Measurements from ENCODE around the gene SRMS. TPM values are rescaled to one million over a fixed set of nuclear protein-coding genes. Genes with fewer than 3 reads are reported as not detected.

SRMS gene
- total and polyA plus RNA-seq, 7 donors = 0.19 to 2.4 TPM; not detected in 5

- H3K9me3 ChIP-seq = no peaks in the 10 kb centered on the region
- WGBS, 2 donors = 69 to 90% methylated on average over 14 of the region's 14 CpGs
- no peak overlapping the region for H3K4me3 ChIP-seq
- no peak for TF ChIP-seq EP300 (IDR thresholded peaks at IDR 0.05)
- TF ChIP-seq POLR2AphosphoS5 (IDR thresholded peaks at IDR 0.05) = no peak
- TF ChIP-seq POLR2A (IDR thresholded peaks at IDR 0.05) = no peak
- TF ChIP-seq, protein P1, sequence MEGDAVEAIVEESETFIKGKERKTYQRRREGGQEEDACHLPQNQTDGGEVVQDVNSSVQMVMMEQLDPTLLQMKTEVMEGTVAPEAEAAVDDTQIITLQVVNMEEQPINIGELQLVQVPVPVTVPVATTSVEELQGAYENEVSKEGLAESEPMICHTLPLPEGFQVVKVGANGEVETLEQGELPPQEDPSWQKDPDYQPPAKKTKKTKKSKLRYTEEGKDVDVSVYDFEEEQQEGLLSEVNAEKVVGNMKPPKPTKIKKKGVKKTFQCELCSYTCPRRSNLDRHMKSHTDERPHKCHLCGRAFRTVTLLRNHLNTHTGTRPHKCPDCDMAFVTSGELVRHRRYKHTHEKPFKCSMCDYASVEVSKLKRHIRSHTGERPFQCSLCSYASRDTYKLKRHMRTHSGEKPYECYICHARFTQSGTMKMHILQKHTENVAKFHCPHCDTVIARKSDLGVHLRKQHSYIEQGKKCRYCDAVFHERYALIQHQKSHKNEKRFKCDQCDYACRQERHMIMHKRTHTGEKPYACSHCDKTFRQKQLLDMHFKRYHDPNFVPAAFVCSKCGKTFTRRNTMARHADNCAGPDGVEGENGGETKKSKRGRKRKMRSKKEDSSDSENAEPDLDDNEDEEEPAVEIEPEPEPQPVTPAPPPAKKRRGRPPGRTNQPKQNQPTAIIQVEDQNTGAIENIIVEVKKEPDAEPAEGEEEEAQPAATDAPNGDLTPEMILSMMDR (IDR thresholded peaks at IDR 0.05) = no peak
- peaks cover 0 to 7% (median 5%) of the 10 kb centered on the region in 4 donors for H3K4me1 ChIP-seq
- DNase-seq = no peak
- H3K27me3 ChIP-seq = peaks cover 5 to 16% (median 7%) of the 10 kb centered on the region in 3 donors
- intact Hi-C loops (cut with DNase I) = no loop called here
- H3K36me3 ChIP-seq = peaks cover 22 to 56% (median 43%) of the 10 kb centered on the region in 4 donors
- H3K27ac ChIP-seq = no peak overlapping the region
These were observed 11.4 kb upstream of the SRMS start for GRCh38 chr20:63558804-63559484.

DNA sequence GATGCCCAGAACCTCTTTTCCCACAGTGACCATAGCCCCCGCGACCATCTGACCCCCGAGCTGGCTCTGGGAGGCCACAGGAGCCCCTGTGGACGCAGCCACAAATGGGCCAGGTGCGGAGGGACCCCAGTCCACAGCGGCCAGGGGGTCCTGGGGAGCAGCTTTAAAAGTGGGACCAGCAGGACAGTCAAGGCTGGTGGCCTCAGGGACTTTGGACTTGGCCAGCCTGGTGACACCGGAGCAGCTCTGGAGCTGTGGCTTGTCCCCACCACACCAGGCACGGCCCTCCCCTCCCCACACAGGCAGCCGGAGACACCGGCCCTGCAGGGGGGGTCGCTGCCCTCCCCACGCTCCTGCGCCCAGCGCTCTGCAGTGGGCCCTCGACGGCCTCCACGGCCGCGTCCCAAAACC lies 9.9 kb upstream of the SRMS start:
- H3K4me1 ChIP-seq = peaks cover 0 to 14% (median 11%) of the 10 kb centered on the region in 4 donors
- no peak overlapping the region for H3K4me3 ChIP-seq
- WGBS, 2 donors = 93% methylated on average over 19 of the region's 19 CpGs
- no peaks in the 10 kb centered on the region for H3K9me3 ChIP-seq
- H3K27me3 ChIP-seq = peaks cover 7 to 31% (median 19%) of the 10 kb centered on the region in 3 donors
- no peak overlapping the region for H3K27ac ChIP-seq
- TF ChIP-seq EP300 (IDR thresholded peaks at IDR 0.05) (no peak), POLR2A (IDR thresholded peaks at IDR 0.05) (no peak), POLR2AphosphoS5 (IDR thresholded peaks at IDR 0.05) (no peak)
- TF ChIP-seq, protein P1 (IDR thresholded peaks at IDR 0.05) = no peak
- peaks cover 22 to 41% (median 32%) of the 10 kb centered on the region in 4 donors for H3K36me3 ChIP-seq
- intact Hi-C loops (cut with DNase I) = no loop called here
- no peak for DNase-seq

DNA sequence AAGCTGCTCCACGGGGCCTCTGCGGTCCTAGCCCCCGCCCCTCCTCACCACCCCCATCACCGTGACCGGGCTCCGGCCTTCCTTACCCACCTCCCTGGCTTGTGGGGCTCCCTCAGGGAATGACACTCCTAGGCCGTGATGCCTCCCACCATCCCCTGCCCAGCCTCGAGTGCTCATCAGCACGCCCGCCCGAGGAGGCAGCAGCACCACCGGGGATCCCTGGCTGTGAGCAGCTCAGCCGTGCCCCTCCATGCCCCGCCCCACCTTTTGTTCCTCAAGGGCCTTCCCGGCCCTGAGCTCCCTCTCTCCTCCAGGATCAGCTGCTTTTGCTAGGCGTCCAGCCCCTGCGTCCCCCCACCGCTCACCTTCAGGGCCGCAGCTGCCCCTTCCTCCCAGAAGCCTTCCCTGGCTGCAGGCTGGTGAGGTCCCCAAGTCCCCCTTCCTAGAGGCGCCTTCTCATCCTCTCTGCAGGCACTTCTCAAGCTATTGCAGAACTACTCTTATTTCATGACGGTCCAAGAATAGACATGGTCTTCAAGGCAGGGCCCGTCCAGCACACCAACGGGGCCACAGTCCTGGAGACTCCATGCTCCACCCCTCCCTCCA lies 9.4 kb upstream of the SRMS start:
- intact Hi-C loops (cut with DNase I) = no loop called here
- Histone ChIP-seq H3K27ac (no peak overlapping the region), H3K4me3 (no peak overlapping the region), H3K27me3 (peaks cover 7 to 35% (median 21%) of the 10 kb centered on the region in 3 donors), H3K4me1 (peaks cover 0 to 14% (median 11%) of the 10 kb centered on the region in 4 donors), H3K36me3 (peaks cover 18 to 36% (median 27%) of the 10 kb centered on the region in 4 donors), H3K9me3 (no peaks in the 10 kb centered on the region)
- WGBS, 2 donors = 83 to 85% methylated on average over 23 of the region's 23 CpGs
- no peak for TF ChIP-seq EP300 (IDR thresholded peaks at IDR 0.05)
- TF ChIP-seq POLR2A (IDR thresholded peaks at IDR 0.05) = no peak
- TF ChIP-seq, protein P1 (IDR thresholded peaks at IDR 0.05) = no peak
- no peak for DNase-seq

DNA sequence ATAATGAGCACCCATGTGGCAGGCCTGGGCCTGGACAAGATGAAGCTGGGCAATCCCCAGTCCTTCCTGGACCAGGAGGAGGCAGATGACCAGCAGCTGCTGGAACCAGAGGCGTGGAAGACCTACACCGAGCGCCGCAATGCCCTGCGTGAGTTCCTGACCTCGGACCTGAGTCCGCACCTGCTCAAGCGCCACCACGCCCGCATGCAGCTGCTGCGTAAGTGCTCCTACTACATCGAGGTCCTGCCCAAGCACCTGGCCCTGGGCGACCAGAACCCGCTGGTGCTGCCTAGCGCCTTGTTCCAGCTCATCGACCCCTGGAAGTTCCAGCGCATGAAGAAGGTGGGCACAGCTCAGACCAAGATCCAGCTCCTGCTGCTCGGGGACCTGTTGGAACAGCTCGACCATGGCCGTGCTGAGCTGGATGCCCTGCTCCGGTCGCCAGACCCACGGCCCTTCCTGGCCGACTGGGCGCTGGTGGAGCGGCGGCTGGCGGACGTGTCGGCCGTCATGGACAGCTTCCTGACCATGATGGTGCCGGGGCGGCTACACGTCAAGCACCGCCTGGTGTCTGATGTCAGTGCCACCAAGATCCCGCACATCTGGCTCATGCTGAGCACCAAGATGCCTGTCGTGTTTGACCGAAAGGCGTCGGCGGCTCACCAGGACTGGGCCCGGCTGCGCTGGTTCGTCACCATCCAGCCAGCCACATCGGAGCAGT lies 8.3 kb upstream of the SRMS start:
- 80 to 91% methylated on average over 45 of the region's 45 CpGs for WGBS, 2 donors
- intact Hi-C loops (cut with DNase I) = no loop called here

More for the DNA sequence above, 8.3 kb upstream of the SRMS start:
- Histone ChIP-seq H3K36me3 (peaks cover 11 to 24% (median 16%) of the 10 kb centered on the region in 4 donors), H3K4me3 (no peak overlapping the region), H3K9me3 (no peaks in the 10 kb centered on the region), H3K27me3 (peaks cover 10 to 38% (median 24%) of the 10 kb centered on the region in 3 donors), H3K27ac (no peak overlapping the region), H3K4me1 (peaks cover 0 to 14% (median 11%) of the 10 kb centered on the region in 4 donors)
- no peak for DNase-seq
- TF ChIP-seq EP300 (IDR thresholded peaks at IDR 0.05) (no peak), POLR2AphosphoS5 (IDR thresholded peaks at IDR 0.05) (no peak), POLR2A (IDR thresholded peaks at IDR 0.05) (no peak)
- TF ChIP-seq, protein P1 (IDR thresholded peaks at IDR 0.05) = no peak
